WTC11 (cell line): ENCODE measurements around the gene SMIM13.

Experiments
- ATF2 ChIP-seq: sonication (generic); formaldehyde crosslinking; IDR thresholded peaks from 2 replicates; pipeline ENCODE4 v1.8.1; 2022; ENCODE audit warnings: low read depth, missing genetic modification reagents, borderline replicate concordance
- CTCF ChIP-seq: fragments of 200-600 bp; IDR thresholded peaks from 2 replicates; pipeline ENCODE4 v1.8.0; 2022; ENCODE audit warnings: antibody characterized with exemption
- E2F4 ChIP-seq: sonication (generic); formaldehyde crosslinking; IDR thresholded peaks from 2 replicates; pipeline ENCODE4 v1.8.1; 2022; ENCODE audit warnings: low read depth, mild to moderate bottlenecking, moderate library complexity, missing genetic modification reagents, borderline replicate concordance
- ELF4 ChIP-seq: sonication (generic); formaldehyde crosslinking; IDR thresholded peaks from 2 replicates; pipeline ENCODE4 v1.8.1; 2022; ENCODE audit warnings: low read depth, mild to moderate bottlenecking, moderate library complexity, missing genetic modification reagents
- FOXK1 ChIP-seq: sonication (generic); formaldehyde crosslinking; IDR thresholded peaks from 2 replicates; pipeline ENCODE4 v1.8.0; 2022; ENCODE audit warnings: mild to moderate bottlenecking, moderate library complexity, missing genetic modification reagents
- JAZF1 ChIP-seq: fragments of 250-450 bp; sonication (Bioruptor Pico); IDR thresholded peaks from 2 replicates; pipeline ENCODE4 v1.9.0; 2021; ENCODE audit warnings: moderate library complexity, mild to moderate bottlenecking, inconsistent platforms
- NFYB ChIP-seq: sonication (generic); formaldehyde crosslinking; conservative IDR thresholded peaks from 2 replicates; pipeline ENCODE4 v1.8.0; 2022; ENCODE audit warnings: low read depth, missing genetic modification reagents
- PREB ChIP-seq: sonication (generic); formaldehyde crosslinking; IDR thresholded peaks from 2 replicates; pipeline ENCODE4 v1.8.1; 2022; ENCODE audit warnings: mild to moderate bottlenecking, missing genetic modification reagents, moderate library complexity, borderline replicate concordance
- ZNF121 ChIP-seq: sonication (generic); formaldehyde crosslinking; IDR thresholded peaks from 2 replicates; pipeline ENCODE4 v1.8.0; 2023; ENCODE audit warnings: missing genetic modification reagents
- ZNF263 ChIP-seq: sonication (generic); formaldehyde crosslinking; IDR thresholded peaks from 2 replicates; pipeline ENCODE4 v1.8.1; 2022; ENCODE audit warnings: low read depth, mild to moderate bottlenecking, moderate library complexity, missing genetic modification reagents

GRCh38 chr6:11058406-11058805 is 35.2 kb upstream of the SMIM13 start:
- TF ChIP-seq ATF2 (CRISPR knock-in tag) (no peak), CTCF (no peak), JAZF1 (CRISPR knock-in tag) (no peak), FOXK1 (CRISPR knock-in tag) (no peak), ZNF263 (CRISPR knock-in tag) (no peak), ZNF121 (no peak), E2F4 (CRISPR knock-in tag) (no peak), NFYB (CRISPR knock-in tag) (no peak), ELF4 (CRISPR knock-in tag) (no peak), PREB (no peak)
